ENCODE data around the gene NHSL2.
A peak's percentile ranks its signal among the peaks of the same experiment; 100 is the strongest.
"Not testable (repeated sequence)": the region's sequence is repeated elsewhere in the genome, so short reads cannot be mapped to it uniquely, and the experiment has no call there.

Gene NHSL2

DNA sequence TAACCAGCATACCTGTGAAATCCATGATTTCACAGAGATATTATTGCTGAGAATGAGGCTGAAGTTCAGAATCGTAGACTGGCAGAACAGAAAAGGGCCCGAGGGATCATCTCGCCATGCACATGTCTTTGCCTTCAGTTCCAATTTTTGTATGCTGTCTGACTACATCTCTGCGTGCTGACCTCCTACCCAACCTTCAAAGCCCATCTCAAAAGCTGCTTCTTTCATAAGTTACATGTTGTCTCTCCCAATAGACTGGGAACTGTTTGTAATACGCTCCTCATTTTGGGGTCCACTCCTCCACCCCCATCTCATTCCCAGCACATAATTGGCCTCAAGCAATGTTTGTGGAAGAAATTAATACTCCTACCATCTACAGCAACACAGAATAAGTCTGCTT, 142.9 kb downstream of the NHSL2 start:
- no peak overlapping the region for H3K4me3 Mint-ChIP-seq
- H3K4me1 Mint-ChIP-seq: peaks cover 18% of the 10 kb centered on the region
- peaks cover 11% of the 10 kb centered on the region for H3K36me3 Mint-ChIP-seq (ENCODE audit: low read depth)
- peaks cover 4% of the 10 kb centered on the region for H3K27me3 Mint-ChIP-seq (ENCODE audit: low read depth)
- TF ChIP-seq, protein P1, sequence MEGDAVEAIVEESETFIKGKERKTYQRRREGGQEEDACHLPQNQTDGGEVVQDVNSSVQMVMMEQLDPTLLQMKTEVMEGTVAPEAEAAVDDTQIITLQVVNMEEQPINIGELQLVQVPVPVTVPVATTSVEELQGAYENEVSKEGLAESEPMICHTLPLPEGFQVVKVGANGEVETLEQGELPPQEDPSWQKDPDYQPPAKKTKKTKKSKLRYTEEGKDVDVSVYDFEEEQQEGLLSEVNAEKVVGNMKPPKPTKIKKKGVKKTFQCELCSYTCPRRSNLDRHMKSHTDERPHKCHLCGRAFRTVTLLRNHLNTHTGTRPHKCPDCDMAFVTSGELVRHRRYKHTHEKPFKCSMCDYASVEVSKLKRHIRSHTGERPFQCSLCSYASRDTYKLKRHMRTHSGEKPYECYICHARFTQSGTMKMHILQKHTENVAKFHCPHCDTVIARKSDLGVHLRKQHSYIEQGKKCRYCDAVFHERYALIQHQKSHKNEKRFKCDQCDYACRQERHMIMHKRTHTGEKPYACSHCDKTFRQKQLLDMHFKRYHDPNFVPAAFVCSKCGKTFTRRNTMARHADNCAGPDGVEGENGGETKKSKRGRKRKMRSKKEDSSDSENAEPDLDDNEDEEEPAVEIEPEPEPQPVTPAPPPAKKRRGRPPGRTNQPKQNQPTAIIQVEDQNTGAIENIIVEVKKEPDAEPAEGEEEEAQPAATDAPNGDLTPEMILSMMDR (IDR thresholded peaks at IDR 0.05; ENCODE audit: unreplicated experiment in 3 of 3): no peak
- no peak overlapping the region for H3K27ac Mint-ChIP-seq
- no peaks in the 10 kb centered on the region for H3K9me3 Mint-ChIP-seq

DNA sequence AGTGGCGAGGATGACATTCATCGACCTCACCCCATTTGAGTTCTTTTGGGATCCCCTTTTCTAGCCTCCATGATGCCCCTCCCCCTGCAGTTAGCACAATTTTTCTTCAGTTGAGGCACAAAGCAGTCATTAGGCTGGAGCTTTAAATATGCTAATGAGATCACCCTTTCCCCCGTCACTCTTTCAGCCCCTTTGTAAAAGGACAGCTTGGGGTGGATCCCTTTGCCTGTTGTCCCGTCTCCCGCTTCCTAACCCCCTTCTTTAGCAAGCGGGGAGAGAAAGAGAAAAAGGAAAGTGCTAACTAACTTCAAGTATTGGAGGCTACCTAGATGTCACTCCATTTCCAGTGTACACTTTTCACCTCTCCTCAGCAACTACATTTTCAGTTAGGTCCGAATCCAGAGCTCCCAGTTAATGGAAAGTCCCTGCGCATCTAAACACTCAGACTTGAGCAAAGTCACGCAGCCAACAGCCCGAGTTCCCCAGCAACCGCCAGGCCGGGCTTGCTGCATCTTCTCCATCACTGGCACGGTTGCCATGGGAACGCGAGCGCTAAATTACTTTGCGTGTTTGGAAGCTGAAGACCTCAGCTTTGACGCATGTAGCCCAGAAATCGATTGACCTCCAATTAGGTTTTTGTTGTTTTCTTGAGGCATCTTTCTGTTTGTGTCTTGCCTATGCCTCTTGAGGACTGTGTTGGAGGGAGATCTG, 144.3 kb downstream of the NHSL2 start:
- peaks cover 4% of the 10 kb centered on the region for H3K27me3 Mint-ChIP-seq (ENCODE audit: low read depth)
- no peaks in the 10 kb centered on the region for H3K9me3 Mint-ChIP-seq
- peaks cover 11% of the 10 kb centered on the region for H3K36me3 Mint-ChIP-seq (ENCODE audit: low read depth)
- no peak overlapping the region for H3K27ac Mint-ChIP-seq
- TF ChIP-seq, protein P1 (IDR thresholded peaks at IDR 0.05; ENCODE audit: unreplicated experiment in 3 of 3): no peak
- H3K4me1 Mint-ChIP-seq: peaks cover 26% of the 10 kb centered on the region
- H3K4me3 Mint-ChIP-seq: no peak overlapping the region

DNA sequence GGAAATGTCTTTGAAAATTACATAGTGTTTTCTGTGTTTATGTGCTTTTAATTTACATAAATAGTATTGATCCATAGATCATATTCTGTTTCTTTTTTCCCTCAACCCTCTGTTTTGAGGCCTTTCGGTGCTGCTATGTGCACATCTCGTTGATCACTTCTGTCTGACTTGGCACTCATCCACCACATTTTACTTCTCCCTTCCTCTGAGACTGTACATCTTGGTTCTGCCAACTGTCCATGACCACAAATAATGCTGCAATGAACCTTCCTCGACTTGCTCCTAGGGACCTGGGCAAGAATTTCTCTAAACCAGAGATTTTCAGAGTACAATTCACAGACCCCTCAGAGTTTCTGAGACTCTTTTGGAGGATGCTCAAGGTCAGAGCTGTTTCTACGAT, 146.7 kb downstream of the NHSL2 start:
- H3K4me3 Mint-ChIP-seq: no peak overlapping the region
- peaks cover 40% of the 10 kb centered on the region for H3K4me1 Mint-ChIP-seq
- no peaks in the 10 kb centered on the region for H3K9me3 Mint-ChIP-seq
- peaks cover 4% of the 10 kb centered on the region for H3K27me3 Mint-ChIP-seq (ENCODE audit: low read depth)
- H3K27ac Mint-ChIP-seq: peak overlapping the region in 2 of 3 experiments; percentile 29 to 33
- H3K36me3 Mint-ChIP-seq (ENCODE audit: low read depth): peaks cover 5% of the 10 kb centered on the region
- TF ChIP-seq, protein P1 (IDR thresholded peaks at IDR 0.05; ENCODE audit: unreplicated experiment in 3 of 3): no peak

DNA sequence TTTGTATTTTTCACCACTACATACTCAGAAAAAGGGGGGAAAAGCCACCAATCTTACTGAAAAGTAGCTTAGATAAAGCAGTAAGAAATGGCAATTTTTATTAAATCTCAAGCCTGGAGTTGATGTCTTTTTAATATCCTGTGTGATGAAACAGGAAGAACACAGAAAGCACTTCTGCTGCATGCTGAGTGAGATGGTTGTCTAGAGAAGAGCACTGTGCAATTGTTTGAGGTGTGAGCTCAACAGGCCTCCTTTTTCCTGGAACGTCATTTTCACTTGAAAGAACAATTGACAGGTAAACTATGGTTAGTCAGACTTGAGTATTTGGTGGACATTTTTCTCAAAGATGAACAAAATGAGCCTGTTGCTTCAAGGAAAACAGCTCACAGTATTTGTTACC, 147.2 kb downstream of the NHSL2 start:
- Mint-ChIP-seq H3K9me3 (no peaks in the 10 kb centered on the region), H3K27ac (peak overlapping the region in 2 of 3 experiments; percentile 24 to 29), H3K4me3 (no peak overlapping the region), H3K36me3 (ENCODE audit: low read depth) (peaks cover 5% of the 10 kb centered on the region), H3K27me3 (ENCODE audit: low read depth) (peaks cover 4% of the 10 kb centered on the region), H3K4me1 (peaks cover 38% of the 10 kb centered on the region)
- TF ChIP-seq, protein P1 (IDR thresholded peaks at IDR 0.05; ENCODE audit: unreplicated experiment in 3 of 3): no peak

DNA sequence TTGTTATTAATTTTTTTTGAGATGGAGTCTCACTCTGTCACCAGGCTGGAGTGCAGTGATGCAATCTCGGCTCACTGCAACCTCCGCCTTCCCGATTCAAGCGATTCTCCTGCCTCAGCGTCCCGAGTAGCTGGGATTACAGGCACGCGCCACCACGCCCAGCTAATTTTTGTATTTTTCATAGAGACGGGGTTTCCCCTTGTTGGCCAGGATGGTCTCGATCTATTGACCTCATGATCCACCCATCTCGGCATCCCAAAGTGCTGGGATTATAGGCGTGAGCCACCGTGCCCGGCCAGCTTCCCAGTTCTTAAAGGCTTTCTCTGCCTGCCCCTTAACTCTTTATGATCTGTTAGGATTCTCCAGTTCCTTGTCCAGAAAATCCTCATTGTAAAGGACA, 147.7 kb downstream of the NHSL2 start:
- not testable (repeated sequence) for H3K27me3 Mint-ChIP-seq (ENCODE audit: low read depth); H3K36me3 Mint-ChIP-seq (ENCODE audit: low read depth); H3K27ac Mint-ChIP-seq; H3K4me3 Mint-ChIP-seq; H3K9me3 Mint-ChIP-seq
- peaks cover 40% of the 10 kb centered on the region for H3K4me1 Mint-ChIP-seq

DNA sequence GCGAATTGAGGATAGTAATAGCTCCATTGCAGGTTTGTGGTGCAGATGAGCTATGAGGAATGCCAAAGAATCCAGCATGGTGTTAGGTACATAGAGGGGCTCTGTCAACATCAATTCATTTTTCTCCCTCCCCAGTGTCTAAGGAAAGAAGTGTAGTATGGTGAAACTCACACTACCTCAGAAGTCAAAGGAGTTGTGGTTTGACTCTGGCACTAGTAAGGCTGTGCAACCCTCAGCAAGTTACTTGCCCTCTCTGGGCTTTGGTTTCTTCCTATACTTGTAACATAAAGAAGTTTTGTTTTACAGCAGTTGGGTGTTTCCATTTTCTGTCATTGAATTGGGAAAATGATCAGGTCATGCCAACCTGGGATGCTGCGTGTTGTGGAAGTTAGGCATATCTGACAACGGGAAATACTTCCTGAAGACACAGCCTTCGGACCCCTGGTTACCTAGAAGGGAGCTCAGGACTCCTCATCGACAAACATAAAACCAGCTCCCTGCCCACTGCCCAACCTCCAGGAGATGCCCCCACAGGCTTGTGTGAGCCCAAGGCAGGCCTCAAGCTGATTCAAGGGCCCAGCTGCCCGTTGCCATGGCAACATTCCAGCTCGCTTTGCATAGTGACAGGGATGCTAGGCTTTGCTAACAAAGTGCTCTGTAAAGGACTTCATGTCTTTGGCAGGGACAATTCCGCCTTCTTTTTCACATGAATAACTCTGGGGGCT, 149.7 kb downstream of the NHSL2 start:
- Mint-ChIP-seq H3K27ac (peak overlapping the region in 1 of 3 experiments; percentile 38), H3K27me3 (ENCODE audit: low read depth) (no peaks in the 10 kb centered on the region), H3K36me3 (ENCODE audit: low read depth) (no peaks in the 10 kb centered on the region), H3K4me1 (peaks cover 46% of the 10 kb centered on the region), H3K4me3 (no peak overlapping the region), H3K9me3 (no peaks in the 10 kb centered on the region)
- TF ChIP-seq, protein P1 (IDR thresholded peaks at IDR 0.05; ENCODE audit: unreplicated experiment in 3 of 3): no peak

Measured in nephron (organoid).